SK-N-SH (cell line): ENCODE results near the gene CLASP1. TPM values are rescaled to one million over a fixed set of nuclear protein-coding genes. Genes with fewer than 3 reads are reported as not detected.

Experiments
- CTCF ChIA-PET: fragments of 300-600, 350-600 bp; formaldehyde crosslinking; extraction: SDS; loops from one replicate; lab custom pipeline; 2021; lab: Yijun Ruan, JAX
- POLR2A ChIA-PET: fragments of 350-600 bp; sonication (Branson Sonifier 250); formaldehyde crosslinking; extraction: SDS; loops from one replicate; lab custom pipeline; 2020; ENCODE audit warnings: antibody characterized with exemption, inconsistent platforms; lab: Yijun Ruan, JAX
- DNase-seq: peaks from one replicate; pipeline ENCODE4 v3.0.0; 2012
- H2AFZ ChIP-seq: fragments of 200-600 bp; sonication (generic); 2 replicates; pipeline ENCODE4 v1.8.1; 2016; ENCODE audit warnings: antibody characterized with exemption, mild to moderate bottlenecking, low read depth
- H3F3A ChIP-seq: fragments of 200-600 bp; sonication (generic); replicated peaks from 2 replicates; pipeline ENCODE3; 2016; ENCODE audit warnings: antibody characterized with exemption, mild to moderate bottlenecking; ENCODE audit not compliant: insufficient read depth
- H3K27ac ChIP-seq, 2 experiments: fragments of 200-500 bp in 1 of 2; fragments of 200-600 bp in 1 of 2; sonication (Bioruptor generic) in 1 of 2; sonication (generic), shearing (Covaris generic) in 1 of 2; 2 replicates each; pipeline versions ENCODE4 v1.5.1 to v1.6.1; 2014 to 2016; ENCODE audit warnings: low read depth in 2 of 2, inconsistent platforms in 1 of 2, low read length in 1 of 2, mild to moderate bottlenecking in 1 of 2, mixed read lengths in 1 of 2
- H3K27me3 ChIP-seq: fragments of 200-600 bp; sonication (generic), shearing (Covaris generic); 2 replicates; pipeline ENCODE4 v1.6.1; 2016; ENCODE audit warnings: mixed run types; ENCODE audit not compliant: insufficient read depth
- H3K36me3 ChIP-seq, 2 experiments: fragments of 200-500 bp in 1 of 2; fragments of 200-600 bp in 1 of 2; sonication (Bioruptor generic) in 1 of 2; sonication (generic) in 1 of 2; replicated peaks in 1 of 2; 2 replicates each; pipeline versions ENCODE3 to v1.5.1; 2014 to 2016; ENCODE audit warnings: low read length in 1 of 2, mild to moderate bottlenecking in 1 of 2; ENCODE audit not compliant: insufficient read depth in 2 of 2, control insufficient read depth in 1 of 2
- H3K4me1 ChIP-seq, 2 experiments: fragments of 200-500 bp in 1 of 2; fragments of 200-600 bp in 1 of 2; sonication (Bioruptor generic) in 1 of 2; sonication (generic), shearing (Covaris generic) in 1 of 2; 2 replicates each; pipeline versions ENCODE4 v1.5.1 to v1.6.1; 2014 to 2016; ENCODE audit warnings: low read depth in 1 of 2, low read length in 1 of 2, mixed run types in 1 of 2; ENCODE audit not compliant: insufficient read depth in 2 of 2, control insufficient read depth in 1 of 2
- H3K4me2 ChIP-seq: fragments of 200-600 bp; sonication (generic), shearing (Covaris generic); 2 replicates; pipeline ENCODE4 v1.6.1; 2017; ENCODE audit warnings: mixed run types
- H3K4me3 ChIP-seq, 2 experiments: fragments of 200-500 bp in 1 of 2; fragments of 200-600 bp in 1 of 2; sonication (Bioruptor generic) in 1 of 2; sonication (generic), shearing (Covaris generic) in 1 of 2; 2 replicates each; pipeline versions ENCODE4 v1.5.1 to v1.8.1; 2014 to 2016; ENCODE audit warnings: low read depth in 2 of 2, inconsistent platforms in 1 of 2, low read length in 1 of 2, mild to moderate bottlenecking in 1 of 2, mixed read lengths in 1 of 2, moderate library complexity in 1 of 2
- H3K79me2 ChIP-seq: fragments of 200-600 bp; sonication (generic); 2 replicates; pipeline ENCODE4 v1.8.1; 2017; ENCODE audit warnings: mild to moderate bottlenecking; ENCODE audit not compliant: insufficient read depth
- H3K9ac ChIP-seq: fragments of 200-600 bp; sonication (generic); 2 replicates; pipeline ENCODE4 v1.6.1; 2017; ENCODE audit warnings: mixed run types
- H3K9me2 ChIP-seq: fragments of 200-600 bp; sonication (generic); 2 replicates; pipeline ENCODE4 v1.6.1; 2017; ENCODE audit warnings: mixed run types
- H3K9me3 ChIP-seq: fragments of 200-600 bp; sonication (generic); 2 replicates; pipeline ENCODE4 v1.6.1; 2017; ENCODE audit warnings: mixed run types, mild to moderate bottlenecking, moderate library complexity
- H4K20me1 ChIP-seq: fragments of 200-600 bp; sonication (generic); 2 replicates; pipeline ENCODE4 v1.6.1; 2017; ENCODE audit warnings: mild to moderate bottlenecking, mixed run types; ENCODE audit not compliant: insufficient read depth
- CTCF ChIP-seq: fragments of 200-600 bp; sonication (generic); IDR thresholded peaks from 2 replicates; pipeline ENCODE4 v1.6.1; 2017; ENCODE audit warnings: antibody characterized with exemption, mild to moderate bottlenecking, moderate library complexity
- ELF1 ChIP-seq: IDR thresholded peaks from 2 replicates; pipeline ENCODE4 v1.4.0; 2012
- EZH2phosphoT487 ChIP-seq: fragments of 200-600 bp; sonication (generic); IDR thresholded peaks from 2 replicates; pipeline ENCODE4 v1.6.1; 2017; ENCODE audit warnings: low read depth, mixed run types, mild to moderate bottlenecking, antibody characterized with exemption, moderate library complexity, borderline replicate concordance
- FOSL2 ChIP-seq: IDR thresholded peaks from 2 replicates; pipeline ENCODE4 v1.4.0; 2012; ENCODE audit warnings: low read depth, mild to moderate bottlenecking, moderate library complexity, borderline replicate concordance
- FOXM1 ChIP-seq: IDR thresholded peaks from 2 replicates; pipeline ENCODE4 v1.4.0; 2012; ENCODE audit warnings: low read depth, mild to moderate bottlenecking
- NRF1 ChIP-seq: IDR thresholded peaks from 2 replicates; pipeline ENCODE4 v1.6.1; 2012; ENCODE audit warnings: low read depth, mild to moderate bottlenecking, low read length
- POLR2AphosphoS5 ChIP-seq: IDR thresholded peaks from 2 replicates; pipeline ENCODE4 v1.6.1; 2012; ENCODE audit warnings: low read depth, low read length
- RAD21 ChIP-seq: IDR thresholded peaks from 2 replicates; pipeline ENCODE4 v1.6.1; 2012; ENCODE audit warnings: mild to moderate bottlenecking, low read length
- RCOR1 ChIP-seq: fragments of 150-350 bp; IDR thresholded peaks from 2 replicates; pipeline ENCODE4 v1.6.1; 2017; ENCODE audit warnings: antibody characterized with exemption, low read length
- RXRA ChIP-seq: IDR thresholded peaks from 2 replicates; pipeline ENCODE4 v1.4.0; 2012; ENCODE audit warnings: low read depth, mild to moderate bottlenecking, borderline replicate concordance
- SMC3 ChIP-seq: IDR thresholded peaks from 2 replicates; pipeline ENCODE4 v1.6.1; 2012; ENCODE audit warnings: low read depth, low read length, improper control_type of control experiment
- TEAD4 ChIP-seq: IDR thresholded peaks from 2 replicates; pipeline ENCODE4 v1.4.0; 2012; ENCODE audit warnings: mild to moderate bottlenecking, borderline replicate concordance; ENCODE audit not compliant: insufficient read depth
- WGBS: methylation state at CpG from one replicate; pipeline ENCODE4 v1.1.6; 2017; ENCODE audit warnings: low lambda C conversion rate; 5-methylcytosine and 5-hydroxymethylcytosine counted together
- polyA plus RNA-seq, 3 experiments: library from polyadenylated mRNA; depleted of rRNA; stranded (reverse); fragments of >200 nt; gene quantifications; 2 replicates each; pipeline ENCODE4 v1.2.3, GENCODE V29; 2012
- TF ChIP-seq, protein P1 (sequence below): IDR thresholded peaks from 2 replicates; pipeline ENCODE4; 2012
- TF ChIP-seq, protein P2 (sequence below): IDR thresholded peaks from 2 replicates; pipeline ENCODE4 v1.4.0; 2012; ENCODE audit warnings: low read depth
- TF ChIP-seq, protein P3 (sequence below): IDR thresholded peaks from 2 replicates; pipeline ENCODE4 v1.4.0; 2012; ENCODE audit warnings: low read depth, borderline replicate concordance
- TF ChIP-seq, protein P4 (sequence below): fragments of 150-350 bp; IDR thresholded peaks from 2 replicates; pipeline ENCODE4 v1.6.1; 2016; ENCODE audit warnings: mild to moderate bottlenecking, low read depth, low read length
- TF ChIP-seq, protein P5 (sequence below): IDR thresholded peaks from 2 replicates; pipeline ENCODE4 v1.6.1; 2012; ENCODE audit warnings: mild to moderate bottlenecking, low read depth, low read length, moderate library complexity

CLASP1 gene
- polyA plus RNA-seq, 1 of the 3 experiments (the other 2 are of a cell fraction): 4.9 TPM

DNA sequence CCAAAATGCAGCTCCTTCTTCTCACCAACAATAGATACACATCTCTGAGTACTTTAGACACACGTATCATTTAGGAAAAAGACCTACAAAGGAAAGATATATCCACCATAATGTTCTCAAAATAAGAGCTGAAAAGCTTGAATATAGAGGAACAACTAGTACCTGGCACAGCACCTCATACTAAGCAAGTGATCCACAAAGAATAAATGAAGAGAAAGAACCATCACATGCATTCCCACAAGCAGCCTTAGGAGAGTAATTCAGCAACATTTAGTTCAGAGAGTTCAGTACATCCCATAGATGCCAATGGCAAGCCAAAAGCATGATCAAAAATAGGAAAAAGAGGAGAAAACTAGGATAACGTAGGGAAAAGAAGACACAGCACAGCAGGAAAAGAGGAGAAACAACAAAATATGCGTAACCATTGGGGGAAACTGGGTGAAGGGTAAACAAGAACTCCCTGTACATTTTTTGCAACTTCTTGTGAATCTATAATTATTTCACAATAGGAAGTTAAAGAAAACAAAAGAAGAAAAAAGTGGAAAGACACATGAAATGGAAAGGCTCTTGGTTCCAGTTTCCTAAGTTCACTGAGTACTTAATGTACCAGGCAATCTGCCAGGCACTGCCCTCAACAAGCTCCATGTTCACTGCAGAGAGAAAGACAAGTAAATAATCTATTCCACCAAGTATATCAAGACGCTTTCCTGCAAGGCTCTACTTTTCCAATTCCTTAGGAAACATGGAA is 22.3 kb downstream of the CLASP1 start:
- Histone ChIP-seq H3K4me2 (no peak overlapping the region), H3F3A (no peaks in the 10 kb centered on the region), H4K20me1 (no peaks in the 10 kb centered on the region), H3K4me3 (no peak overlapping the region), H3K27me3 (no peaks in the 10 kb centered on the region), H3K79me2 (peaks cover 98% of the 10 kb centered on the region), H3K36me3 (peaks cover 0 to 10% of the 10 kb centered on the region in 2 experiments), H3K4me1 (no peaks in the 10 kb centered on the region), H3K27ac (no peak overlapping the region), H3K9me2 (no peaks in the 10 kb centered on the region), H3K9me3 (no peaks in the 10 kb centered on the region), H3K9ac (no peak overlapping the region), H2AFZ (no peak overlapping the region)
- ChIA-PET CTCF (interaction anchor here (1.0 kb wide), 1 partner anchor 96 kb away, joined by 3 read pairs; the partner anchor contains the start of gene RNU4ATAC), POLR2A (no interaction called here)
- DNase-seq: no peak
- whole genome bisulfite sequencing: 91% methylated on average over 4 of the region's 4 CpGs
- TF ChIP-seq, protein P1, sequence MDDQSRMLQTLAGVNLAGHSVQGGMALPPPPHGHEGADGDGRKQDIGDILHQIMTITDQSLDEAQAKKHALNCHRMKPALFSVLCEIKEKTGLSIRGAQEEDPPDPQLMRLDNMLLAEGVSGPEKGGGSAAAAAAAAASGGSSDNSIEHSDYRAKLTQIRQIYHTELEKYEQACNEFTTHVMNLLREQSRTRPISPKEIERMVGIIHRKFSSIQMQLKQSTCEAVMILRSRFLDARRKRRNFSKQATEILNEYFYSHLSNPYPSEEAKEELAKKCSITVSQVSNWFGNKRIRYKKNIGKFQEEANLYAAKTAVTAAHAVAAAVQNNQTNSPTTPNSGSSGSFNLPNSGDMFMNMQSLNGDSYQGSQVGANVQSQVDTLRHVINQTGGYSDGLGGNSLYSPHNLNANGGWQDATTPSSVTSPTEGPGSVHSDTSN: no peak
- TF ChIP-seq FOSL2 (no peak), ELF1 (no peak), TEAD4 (no peak), CTCF (no peak), SMC3 (no peak), RCOR1 (no peak), RXRA (no peak), FOXM1 (no peak), EZH2phosphoT487 (no peak), RAD21 (no peak), NRF1 (no peak), POLR2AphosphoS5 (no peak)
- TF ChIP-seq, protein P2, sequence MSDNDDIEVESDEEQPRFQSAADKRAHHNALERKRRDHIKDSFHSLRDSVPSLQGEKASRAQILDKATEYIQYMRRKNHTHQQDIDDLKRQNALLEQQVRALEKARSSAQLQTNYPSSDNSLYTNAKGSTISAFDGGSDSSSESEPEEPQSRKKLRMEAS: no peak
- TF ChIP-seq, protein P3, sequence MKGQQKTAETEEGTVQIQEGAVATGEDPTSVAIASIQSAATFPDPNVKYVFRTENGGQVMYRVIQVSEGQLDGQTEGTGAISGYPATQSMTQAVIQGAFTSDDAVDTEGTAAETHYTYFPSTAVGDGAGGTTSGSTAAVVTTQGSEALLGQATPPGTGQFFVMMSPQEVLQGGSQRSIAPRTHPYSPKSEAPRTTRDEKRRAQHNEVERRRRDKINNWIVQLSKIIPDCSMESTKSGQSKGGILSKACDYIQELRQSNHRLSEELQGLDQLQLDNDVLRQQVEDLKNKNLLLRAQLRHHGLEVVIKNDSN: no peak
- TF ChIP-seq, protein P4, sequence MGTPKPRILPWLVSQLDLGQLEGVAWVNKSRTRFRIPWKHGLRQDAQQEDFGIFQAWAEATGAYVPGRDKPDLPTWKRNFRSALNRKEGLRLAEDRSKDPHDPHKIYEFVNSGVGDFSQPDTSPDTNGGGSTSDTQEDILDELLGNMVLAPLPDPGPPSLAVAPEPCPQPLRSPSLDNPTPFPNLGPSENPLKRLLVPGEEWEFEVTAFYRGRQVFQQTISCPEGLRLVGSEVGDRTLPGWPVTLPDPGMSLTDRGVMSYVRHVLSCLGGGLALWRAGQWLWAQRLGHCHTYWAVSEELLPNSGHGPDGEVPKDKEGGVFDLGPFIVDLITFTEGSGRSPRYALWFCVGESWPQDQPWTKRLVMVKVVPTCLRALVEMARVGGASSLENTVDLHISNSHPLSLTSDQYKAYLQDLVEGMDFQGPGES: no peak
- TF ChIP-seq, protein P5, sequence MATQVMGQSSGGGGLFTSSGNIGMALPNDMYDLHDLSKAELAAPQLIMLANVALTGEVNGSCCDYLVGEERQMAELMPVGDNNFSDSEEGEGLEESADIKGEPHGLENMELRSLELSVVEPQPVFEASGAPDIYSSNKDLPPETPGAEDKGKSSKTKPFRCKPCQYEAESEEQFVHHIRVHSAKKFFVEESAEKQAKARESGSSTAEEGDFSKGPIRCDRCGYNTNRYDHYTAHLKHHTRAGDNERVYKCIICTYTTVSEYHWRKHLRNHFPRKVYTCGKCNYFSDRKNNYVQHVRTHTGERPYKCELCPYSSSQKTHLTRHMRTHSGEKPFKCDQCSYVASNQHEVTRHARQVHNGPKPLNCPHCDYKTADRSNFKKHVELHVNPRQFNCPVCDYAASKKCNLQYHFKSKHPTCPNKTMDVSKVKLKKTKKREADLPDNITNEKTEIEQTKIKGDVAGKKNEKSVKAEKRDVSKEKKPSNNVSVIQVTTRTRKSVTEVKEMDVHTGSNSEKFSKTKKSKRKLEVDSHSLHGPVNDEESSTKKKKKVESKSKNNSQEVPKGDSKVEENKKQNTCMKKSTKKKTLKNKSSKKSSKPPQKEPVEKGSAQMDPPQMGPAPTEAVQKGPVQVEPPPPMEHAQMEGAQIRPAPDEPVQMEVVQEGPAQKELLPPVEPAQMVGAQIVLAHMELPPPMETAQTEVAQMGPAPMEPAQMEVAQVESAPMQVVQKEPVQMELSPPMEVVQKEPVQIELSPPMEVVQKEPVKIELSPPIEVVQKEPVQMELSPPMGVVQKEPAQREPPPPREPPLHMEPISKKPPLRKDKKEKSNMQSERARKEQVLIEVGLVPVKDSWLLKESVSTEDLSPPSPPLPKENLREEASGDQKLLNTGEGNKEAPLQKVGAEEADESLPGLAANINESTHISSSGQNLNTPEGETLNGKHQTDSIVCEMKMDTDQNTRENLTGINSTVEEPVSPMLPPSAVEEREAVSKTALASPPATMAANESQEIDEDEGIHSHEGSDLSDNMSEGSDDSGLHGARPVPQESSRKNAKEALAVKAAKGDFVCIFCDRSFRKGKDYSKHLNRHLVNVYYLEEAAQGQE: no peak
